H1 (cell line): ENCODE measurements around the gene CDK13. TPM values are rescaled to one million over a fixed set of nuclear protein-coding genes. Genes with fewer than 3 reads are reported as not detected.

Experiments
- CTCF ChIA-PET: fragments of 300-600 bp; sonication (Branson Sonifier 250); formaldehyde crosslinking; loops from one replicate; lab custom pipeline; 2021; ENCODE audit not compliant: partially characterized antibody; lab: Charles Lee
- POLR2A ChIA-PET: fragments of 300-600 bp; sonication (Branson Sonifier 250); formaldehyde crosslinking; loops from one replicate; lab custom pipeline; 2021; ENCODE audit warnings: inconsistent platforms; ENCODE audit not compliant: partially characterized antibody; lab: Charles Lee
- DNase-seq, 2 experiments: peaks; one replicate each; pipeline versions ENCODE4 v3.0.0 to v3.0.0-alpha.2; 2010 to 2022; ENCODE audit warnings: low spot score in 2 of 2, low read depth in 1 of 2, mixed read lengths in 1 of 2
- FAIRE-seq: peaks from 2 replicates; lab custom pipeline; 2011; peaks lifted over from hg19 to GRCh38; lab: Jason Lieb, UNC
- H2AFZ ChIP-seq: 2 replicates; pipeline ENCODE4 v1.8.1; 2012; ENCODE audit warnings: low read length, inconsistent platforms
- H2AK5ac ChIP-seq: 2 replicates; pipeline ENCODE4 v1.6.1; 2013; ENCODE audit warnings: low read depth, low read length
- H2BK120ac ChIP-seq: replicated peaks from 2 replicates; pipeline ENCODE3; 2013; ENCODE audit warnings: low read depth, low read length, inconsistent platforms
- H2BK12ac ChIP-seq: 2 replicates; pipeline ENCODE4 v1.6.1; 2013; ENCODE audit warnings: low read depth, low read length
- H2BK15ac ChIP-seq: 2 replicates; pipeline ENCODE4 v1.6.1; 2013; ENCODE audit warnings: low read length
- H2BK20ac ChIP-seq: 2 replicates; pipeline ENCODE4 v1.6.1; 2013; ENCODE audit warnings: low read length
- H2BK5ac ChIP-seq: 2 replicates; pipeline ENCODE4 v1.6.1; 2013; ENCODE audit warnings: low read depth, low read length
- H3K14ac ChIP-seq: 2 replicates; pipeline ENCODE4 v1.6.1; 2013; ENCODE audit warnings: inconsistent platforms; ENCODE audit not compliant: insufficient read length
- H3K18ac ChIP-seq: 2 replicates; pipeline ENCODE4 v1.6.1; 2013; ENCODE audit warnings: low read length; ENCODE audit errors: extremely low read depth
- H3K23ac ChIP-seq: 2 replicates; pipeline ENCODE4 v1.6.1; 2013; ENCODE audit warnings: inconsistent platforms; ENCODE audit not compliant: insufficient read length
- H3K23me2 ChIP-seq: 2 replicates; pipeline ENCODE4 v1.6.1; 2013; ENCODE audit warnings: low read depth, low read length
- H3K27ac ChIP-seq: 2 replicates; pipeline ENCODE4 v1.6.1; 2011; ENCODE audit warnings: low read depth, low read length, inconsistent platforms
- H3K27me3 ChIP-seq, 4 experiments: replicated peaks in 1 of 4; 1 replicate in 1 of 4; 2 replicates in 3 of 4; pipeline versions ENCODE4 v1.6.1 to v1.8.1; 2011 to 2013; ENCODE audit warnings: low read length in 3 of 4, mild to moderate bottlenecking in 3 of 4, inconsistent platforms in 2 of 4, mixed read lengths in 2 of 4, moderate library complexity in 1 of 4; ENCODE audit not compliant: control insufficient read depth in 3 of 4, insufficient read depth in 3 of 4; ENCODE audit errors: extremely low read depth in 1 of 4
- H3K36me3 ChIP-seq, 4 experiments: 2 replicates each; pipeline versions ENCODE4 v1.6.1 to v1.8.1; 2011 to 2013; ENCODE audit warnings: mild to moderate bottlenecking in 4 of 4, low read length in 3 of 4, moderate library complexity in 2 of 4, control low read depth in 1 of 4, inconsistent platforms in 1 of 4; ENCODE audit not compliant: insufficient read depth in 4 of 4, control insufficient read depth in 2 of 4
- H3K4ac ChIP-seq: replicated peaks from 2 replicates; pipeline ENCODE3; 2013; ENCODE audit warnings: low read length, low read depth, mixed read lengths, inconsistent platforms; ENCODE audit not compliant: insufficient read length
- H3K4me1 ChIP-seq, 4 experiments: replicated peaks in 1 of 4; 1 replicate in 1 of 4; 2 replicates in 3 of 4; pipeline versions ENCODE4 v1.6.1 to v1.8.1; 2011 to 2013; ENCODE audit warnings: low read length in 3 of 4, inconsistent platforms in 2 of 4, mixed read lengths in 1 of 4; ENCODE audit not compliant: insufficient read depth in 4 of 4, control insufficient read depth in 3 of 4
- H3K4me2 ChIP-seq, 2 experiments: 2 replicates each; pipeline versions ENCODE4 v1.6.1 to v1.8.1; 2011 to 2013; ENCODE audit warnings: low read depth in 2 of 2, low read length in 2 of 2, control low read depth in 1 of 2, inconsistent platforms in 1 of 2, mild to moderate bottlenecking in 1 of 2; ENCODE audit not compliant: insufficient read depth in 1 of 2
- H3K4me3 ChIP-seq, 4 experiments: fragments of 200-600, 300-600 bp in 1 of 4; sonication (generic), shearing (Covaris generic), sonication (Bioruptor Twin) in 1 of 4; 2 replicates each; pipeline versions ENCODE4 v1.5.1 to v1.8.1; 2011 to 2016; ENCODE audit warnings: low read length in 4 of 4, low read depth in 3 of 4, control low read depth in 2 of 4, inconsistent platforms in 2 of 4, mild to moderate bottlenecking in 2 of 4, mixed read lengths in 1 of 4, moderate library complexity in 1 of 4; ENCODE audit not compliant: insufficient read depth in 2 of 4; ENCODE audit errors: extremely low read depth in 1 of 4
- H3K56ac ChIP-seq: replicated peaks from 2 replicates; pipeline ENCODE3; 2013; ENCODE audit warnings: low read depth, mild to moderate bottlenecking, mixed read lengths, low read length, inconsistent platforms; ENCODE audit not compliant: insufficient read length
- H3K79me1 ChIP-seq: 2 replicates; pipeline ENCODE4 v1.6.1; 2013; ENCODE audit warnings: low read depth, low read length, control low read depth
- H3K79me2 ChIP-seq, 2 experiments: 2 replicates each; pipeline versions ENCODE4 v1.6.1 to v1.8.1; 2012 to 2013; ENCODE audit warnings: low read length in 2 of 2, mild to moderate bottlenecking in 2 of 2, inconsistent platforms in 1 of 2; ENCODE audit not compliant: insufficient read depth in 2 of 2, control insufficient read depth in 1 of 2
- H3K9ac ChIP-seq, 4 experiments: replicated peaks in 1 of 4; 1 replicate in 1 of 4; 2 replicates in 3 of 4; pipeline versions ENCODE4 v1.6.1 to v1.8.1; 2011 to 2013; ENCODE audit warnings: low read depth in 3 of 4, low read length in 3 of 4, control low read depth in 2 of 4, mild to moderate bottlenecking in 2 of 4, moderate library complexity in 2 of 4, inconsistent platforms in 1 of 4; ENCODE audit errors: extremely low read depth in 1 of 4
- H3K9me3 ChIP-seq, 2 experiments: 2 replicates each; pipeline versions ENCODE4 v1.6.1 to v1.8.1; 2012 to 2013; ENCODE audit warnings: mild to moderate bottlenecking in 2 of 2, moderate library complexity in 2 of 2, control low read depth in 1 of 2, inconsistent platforms in 1 of 2, low read depth in 1 of 2, low read length in 1 of 2, mixed read lengths in 1 of 2; ENCODE audit not compliant: insufficient read depth in 2 of 2
- H4K20me1 ChIP-seq, 2 experiments: replicated peaks in 1 of 2; 2 replicates each; pipeline versions ENCODE3 to v1.8.1; 2011 to 2013; ENCODE audit warnings: inconsistent platforms in 2 of 2, low read length in 2 of 2, mild to moderate bottlenecking in 1 of 2; ENCODE audit not compliant: insufficient read depth in 2 of 2, control insufficient read depth in 1 of 2
- H4K5ac ChIP-seq: 2 replicates; pipeline ENCODE4 v1.6.1; 2013; ENCODE audit warnings: low read length, low read depth, mixed read lengths, inconsistent platforms; ENCODE audit not compliant: insufficient read length
- H4K8ac ChIP-seq: 2 replicates; pipeline ENCODE4 v1.8.0; 2013; ENCODE audit warnings: mild to moderate bottlenecking, moderate library complexity, low read length, inconsistent platforms; ENCODE audit not compliant: insufficient read depth; ENCODE audit errors: extremely low read depth
- H4K91ac ChIP-seq: replicated peaks from 2 replicates; pipeline ENCODE3; 2013; ENCODE audit warnings: low read length, mixed read lengths, inconsistent platforms; ENCODE audit not compliant: insufficient read length
- ASH2L ChIP-seq: fragments of 200-600, 300-600 bp; sonication (generic); IDR thresholded peaks from one replicate; pipeline ENCODE4 v1.7.1; 2017; ENCODE audit warnings: low read length
- CREB1 ChIP-seq: IDR thresholded peaks from 2 replicates; pipeline ENCODE4 v1.6.1; 2012; ENCODE audit warnings: inconsistent platforms
- EP300 ChIP-seq, 2 experiments: IDR thresholded peaks; 1 replicate in 1 of 2; 2 replicates in 1 of 2; pipeline ENCODE4 v1.6.1; 2011 to 2012; ENCODE audit warnings: low read depth in 2 of 2, low read length in 2 of 2, mild to moderate bottlenecking in 2 of 2, borderline replicate concordance in 1 of 2, inconsistent platforms in 1 of 2, moderate library complexity in 1 of 2
- RNF2 ChIP-seq: fragments of 200-900, 300-1000 bp; sonication (generic); IDR thresholded peaks from 2 replicates; pipeline ENCODE4 v1.7.1; 2016; ENCODE audit warnings: borderline replicate concordance, low read depth, mild to moderate bottlenecking, antibody characterized with exemption, low read length; ENCODE audit not compliant: poor library complexity, severe bottlenecking; ENCODE audit errors: missing control alignments
- TAF7 ChIP-seq: optimal IDR thresholded peaks from 2 replicates; pipeline ENCODE3; 2011; ENCODE audit warnings: low read depth, mild to moderate bottlenecking, inconsistent platforms, low read length, moderate library complexity, borderline replicate concordance
- WGBS, 2 experiments: shearing (Covaris generic) in 1 of 2; methylation state at CpG; one replicate each; pipeline versions ENCODE4 v1.1.6 to v1.1.7; 2013 to 2015; ENCODE audit warnings: low lambda C conversion rate in 2 of 2, mixed read lengths in 2 of 2, inconsistent platforms in 1 of 2, low coverage in 1 of 2, missing lambda C conversion rate in 1 of 2; ENCODE audit not compliant: insufficient replicate concordance in 2 of 2, insufficient coverage in 1 of 2, insufficient read length in 1 of 2; ENCODE audit errors: extremely low coverage in 1 of 2, missing lambda C conversion rate in 1 of 2; 5-methylcytosine and 5-hydroxymethylcytosine counted together
- polyA plus RNA-seq, 7 experiments: library from polyadenylated mRNA; depleted of rRNA in 3 of 7; stranded (reverse) in 5 of 7; unstranded in 2 of 7; fragments of >200 nt in 5 of 7; fragments of 200-250 nt in 2 of 7; gene quantifications; 1 replicate in 5 of 7; 2 replicates in 1 of 7; 4 replicates in 1 of 7; pipeline versions ENCODE4 v1.2.1 to v1.2.3, GENCODE V29; 2011 to 2013; ENCODE audit warnings: missing spikeins in 2 of 7, mixed read lengths in 2 of 7
- total RNA-seq: library from RNA; stranded (reverse); fragmentation: NEBNext Ultra II Directional; extraction: Animal tissue kit (Norgen Biotek cat#: 25700); gene quantifications from 2 replicates; pipeline ENCODE4 v1.2.1, GENCODE V29; 2021

CDK13 gene
- total and polyA plus RNA-seq, 2 of the 8 experiments (the other 6 are each of a cell fraction or from before 2014, with no cell fraction given) = 22.6 to 49.5 TPM

DNA sequence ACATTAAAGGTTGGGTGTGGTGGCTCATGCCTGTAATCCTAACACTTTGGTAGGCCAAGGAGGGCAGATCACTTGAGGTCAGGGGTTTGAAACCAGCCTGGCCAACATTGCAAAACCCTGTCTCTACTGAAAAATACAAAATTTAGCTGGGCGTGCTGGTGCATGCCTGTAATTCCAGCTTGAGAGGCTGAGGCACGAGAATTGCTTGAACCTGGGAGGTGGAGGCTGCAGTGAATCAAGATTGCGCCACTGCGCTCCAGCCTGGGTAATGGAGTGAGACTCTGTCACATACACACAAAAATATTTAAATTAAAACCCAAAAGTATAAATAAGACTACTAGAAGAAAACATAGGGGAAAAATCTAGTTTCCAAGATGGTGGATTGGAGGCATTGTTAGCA, 41.9 kb upstream of the CDK13 start:
- Histone ChIP-seq H4K5ac (no peak overlapping the region), H3K9me3 (no peaks in the 10 kb centered on the region), H4K8ac (no peak overlapping the region), H2BK20ac (no peak overlapping the region), H3K56ac (no peak overlapping the region), H3K4me1 (no peaks in the 10 kb centered on the region), H3K9ac (no peak overlapping the region), H2BK120ac (no peak overlapping the region), H3K36me3 (no peaks in the 10 kb centered on the region), H4K20me1 (no peaks in the 10 kb centered on the region), H2BK12ac (no peak overlapping the region), H2BK5ac (no peak overlapping the region), H3K79me1 (no peaks in the 10 kb centered on the region), H3K4me2 (no peak overlapping the region), H3K4me3 (no peak overlapping the region), H3K4ac (no peak overlapping the region), H3K27me3 (no peaks in the 10 kb centered on the region), H3K18ac (no peak overlapping the region), H2AK5ac (no peak overlapping the region), H3K79me2 (no peaks in the 10 kb centered on the region), H2AFZ (no peak overlapping the region), H4K91ac (no peak overlapping the region)
- FAIRE-seq = no peak
- CTCF ChIA-PET = no interaction called here
- TF ChIP-seq ASH2L (no peak), TAF7 (no peak), CREB1 (no peak), EP300 (IDR thresholded peaks at IDR 0.05; ENCODE audit: borderline replicate concordance in 1 of 2, low read depth in 2 of 2, low read length in 2 of 2) (no peak), RNF2 (no peak)
- TF ChIP-seq, all 59 proteins: peak for 0
- 91% methylated on average over 4 of the region's 4 CpGs; no CpG with 5 or more reads in 1 of the 2 experiments for WGBS, 2 experiments
- Histone ChIP-seq H3K23ac (no peak overlapping the region), H3K14ac (no peak overlapping the region), H3K27ac (no peak overlapping the region), H2BK15ac (no peak overlapping the region), H3K23me2 (no peaks in the 10 kb centered on the region)
- POLR2A ChIA-PET = no interaction called here
- DNase-seq = no peak
